A549 (cell line): ENCODE results near the gene FBXL7. TPM values are rescaled to one million over a fixed set of nuclear protein-coding genes. Genes with fewer than 3 reads are reported as not detected.

Source experiments
- ATAC-seq, 2 experiments: fragments of 200-7000 bp in 1 of 2; fragments of >200 bp in 1 of 2; cut with Nextera tagmentation in 1 of 2; cut with Tn5 transposase in 1 of 2; 3 replicates each; pipeline versions ENCODE4 v1.8.0 to v1.9.1; 2018 to 2020; ENCODE audit warnings: mild to moderate bottlenecking in 1 of 2, moderate library complexity in 1 of 2
- CTCF ChIA-PET: fragments of 300-600 bp; sonication (Branson Sonifier 250); formaldehyde crosslinking; extraction: SDS; loops from one replicate; lab custom pipeline; 2021; ENCODE audit warnings: antibody characterized with exemption, inconsistent platforms; lab: Yijun Ruan, JAX
- POLR2A ChIA-PET: fragments of 350-600 bp; formaldehyde crosslinking; extraction: SDS; loops from one replicate; lab custom pipeline; 2021; ENCODE audit warnings: antibody characterized with exemption, inconsistent platforms; lab: Yijun Ruan, JAX
- DNase-seq, 2 experiments: peaks; one replicate each; pipeline versions ENCODE4 v3.0.0 to v3.0.0-alpha.2; 2011 to 2016; ENCODE audit warnings: low read depth in 1 of 2, low spot score in 1 of 2
- FAIRE-seq: peaks from 2 replicates; lab custom pipeline; 2011; peaks lifted over from hg19 to GRCh38; lab: Jason Lieb, UNC
- H3K27ac ChIP-seq, 2 experiments: fragments of >200 bp; sonication (Bioruptor Twin); formaldehyde crosslinking; 3 replicates each; pipeline ENCODE4 v1.5.1; 2016 to 2017
- H3K4me1 ChIP-seq: fragments of >200 bp; sonication (Bioruptor Twin); formaldehyde crosslinking; 3 replicates; pipeline ENCODE4 v1.6.1; 2016
- H3K4me2 ChIP-seq: fragments of >200 bp; sonication (Bioruptor Twin); formaldehyde crosslinking; 3 replicates; pipeline ENCODE4 v1.6.1; 2016
- H3K4me3 ChIP-seq: fragments of >200 bp; sonication (Bioruptor Twin); formaldehyde crosslinking; 3 replicates; pipeline ENCODE4 v1.5.1; 2016
- H3K9me3 ChIP-seq: fragments of >200 bp; sonication (Bioruptor Twin); formaldehyde crosslinking; 3 replicates; pipeline ENCODE4 v1.6.1; 2016
- ATOH8 ChIP-seq: fragments of 250-450 bp; sonication (Bioruptor Pico); IDR thresholded peaks from 2 replicates; pipeline ENCODE4 v1.5.0; 2020; ENCODE audit warnings: low read depth, mild to moderate bottlenecking, moderate library complexity
- CBX2 ChIP-seq: fragments of 200-600 bp; sonication (generic); IDR thresholded peaks from 2 replicates; pipeline ENCODE4 v1.6.1; 2016; ENCODE audit warnings: low read depth, mild to moderate bottlenecking, borderline replicate concordance
- CHD4 ChIP-seq: fragments of 200-600 bp; sonication (generic); IDR thresholded peaks from 2 replicates; pipeline ENCODE4 v1.6.1; 2016; ENCODE audit warnings: antibody characterized with exemption, mild to moderate bottlenecking, borderline replicate concordance
- EHMT2 ChIP-seq: fragments of 200-600 bp; sonication (generic); IDR thresholded peaks from 2 replicates; pipeline ENCODE4 v1.6.1; 2016; ENCODE audit warnings: antibody characterized with exemption, low read depth, mild to moderate bottlenecking, moderate library complexity
- ESRRA ChIP-seq: fragments of 150-350 bp; IDR thresholded peaks from 2 replicates; pipeline ENCODE4 v1.6.1; 2014; ENCODE audit warnings: mild to moderate bottlenecking, low read length, borderline replicate concordance
- FOSB ChIP-seq: fragments of 250-450 bp; sonication (Bioruptor Pico); IDR thresholded peaks from 2 replicates; pipeline ENCODE4 v1.5.0; 2020; ENCODE audit warnings: mild to moderate bottlenecking, moderate library complexity
- GATA3 ChIP-seq: IDR thresholded peaks from 2 replicates; pipeline ENCODE4 v1.6.1; 2012; ENCODE audit warnings: borderline replicate concordance
- HES2 ChIP-seq: fragments of >200 bp; sonication (Bioruptor Twin); formaldehyde crosslinking; IDR thresholded peaks from 2 replicates; pipeline ENCODE4 v1.6.1; 2016
- HEYL ChIP-seq: fragments of 250-450 bp; sonication (Bioruptor Pico); IDR thresholded peaks from 2 replicates; pipeline ENCODE4 v1.8.0; 2021; ENCODE audit warnings: mild to moderate bottlenecking, moderate library complexity
- HOXA7 ChIP-seq: fragments of 250-450 bp; sonication (Bioruptor Pico); IDR thresholded peaks from 2 replicates; pipeline ENCODE4 v1.5.0; 2020; ENCODE audit warnings: mild to moderate bottlenecking, moderate library complexity
- HOXB5 ChIP-seq: fragments of 250-450 bp; sonication (Bioruptor Pico); IDR thresholded peaks from 2 replicates; pipeline ENCODE4 v1.5.0; 2020; ENCODE audit warnings: mild to moderate bottlenecking, moderate library complexity
- KDM1A ChIP-seq: fragments of 200-600 bp; sonication (generic); IDR thresholded peaks from 2 replicates; pipeline ENCODE4 v1.6.1; 2016; ENCODE audit warnings: low read depth, mild to moderate bottlenecking
- MAFK ChIP-seq: fragments of 450-650 bp; IDR thresholded peaks from 2 replicates; pipeline ENCODE4 v1.6.1; 2014; ENCODE audit not compliant: partially characterized antibody
- NR3C1 ChIP-seq: fragments of >200 bp; sonication (Bioruptor Twin); formaldehyde crosslinking; IDR thresholded peaks from 3 replicates; pipeline ENCODE4 v1.6.1; 2017
- PHF8 ChIP-seq: fragments of 200-600 bp; sonication (generic); IDR thresholded peaks from 2 replicates; pipeline ENCODE4 v1.6.1; 2016; ENCODE audit warnings: low read depth, mild to moderate bottlenecking, antibody characterized with exemption, moderate library complexity, borderline replicate concordance
- POLR2AphosphoS2 ChIP-seq: conservative IDR thresholded peaks from 2 replicates; pipeline ENCODE4 v1.6.1; 2012; ENCODE audit warnings: low read length, improper control_type of control experiment, inconsistent platforms
- RAD21 ChIP-seq, 2 experiments: fragments of >200 bp in 1 of 2; sonication (Bioruptor Twin) in 1 of 2; formaldehyde crosslinking in 1 of 2; IDR thresholded peaks in 1 of 2; conservative IDR thresholded peaks in 1 of 2; 2 replicates in 1 of 2; 3 replicates in 1 of 2; pipeline ENCODE4 v1.6.1; 2012 to 2018; ENCODE audit warnings: inconsistent platforms in 1 of 2
- RFX5 ChIP-seq: fragments of 450-650 bp; IDR thresholded peaks from 2 replicates; pipeline ENCODE4 v1.7.1; 2014; ENCODE audit warnings: antibody characterized with exemption, mild to moderate bottlenecking, moderate library complexity
- SMC3 ChIP-seq: fragments of >200 bp; sonication (Bioruptor Twin); formaldehyde crosslinking; IDR thresholded peaks from 3 replicates; pipeline ENCODE4 v1.6.1; 2018; ENCODE audit warnings: inconsistent platforms
- TFCP2L1 ChIP-seq: fragments of 250-450 bp; sonication (Bioruptor Pico); IDR thresholded peaks from 2 replicates; pipeline ENCODE4 v1.5.0; 2021; ENCODE audit warnings: mild to moderate bottlenecking
- TP53 ChIP-seq: fragments of 250-450 bp; sonication (Bioruptor Pico); IDR thresholded peaks from 2 replicates; pipeline ENCODE4 v1.5.0; 2021; ENCODE audit warnings: mild to moderate bottlenecking, moderate library complexity
- ZFP36 ChIP-seq: fragments of 450-650 bp; IDR thresholded peaks from 2 replicates; pipeline ENCODE4 v1.6.1; 2014; ENCODE audit warnings: borderline replicate concordance; ENCODE audit not compliant: partially characterized antibody
- WGBS: methylation state at CpG from one replicate; pipeline ENCODE4 v1.1.6; 2017; ENCODE audit errors: missing lambda C conversion rate; 5-methylcytosine and 5-hydroxymethylcytosine counted together
- polyA plus RNA-seq, 4 experiments: library from polyadenylated mRNA; depleted of rRNA in 3 of 4; stranded (reverse); fragments of >200 nt; fragmentation: RNase III in 1 of 4; extraction: RNeasy Plus Mini Kit Qiagen cat#74134 plus additional on column Dnase treatment in 1 of 4; gene quantifications; 2 replicates in 3 of 4; 3 replicates in 1 of 4; pipeline ENCODE4 v1.2.3, GENCODE V29; 2011 to 2017
- TF ChIP-seq, protein P1 (sequence below): fragments of 200-600 bp; sonication (generic); IDR thresholded peaks from 2 replicates; pipeline ENCODE4 v1.6.1; 2016; ENCODE audit warnings: antibody characterized with exemption, mild to moderate bottlenecking, moderate library complexity
- TF ChIP-seq, protein P2 (sequence below): fragments of 250-450 bp; sonication (Bioruptor Pico); IDR thresholded peaks from 2 replicates; pipeline ENCODE4 v1.5.0; 2021; ENCODE audit warnings: mild to moderate bottlenecking, moderate library complexity, borderline replicate concordance

Gene FBXL7
- polyA plus RNA-seq, 2 of the 4 experiments (the other 2 are of a cell fraction), result 0.90 to 1.7 TPM

GRCh38 chr5:15693933-15694332, 194.0 kb downstream of the FBXL7 start:
- Histone ChIP-seq H3K9me3 (no peaks in the 10 kb centered on the region), H3K4me3 (no peak overlapping the region), H3K4me2 (no peak overlapping the region), H3K27ac (no peak overlapping the region), H3K4me1 (no peaks in the 10 kb centered on the region)
- FAIRE-seq, result no peak
- CTCF ChIA-PET, result no interaction called here
- no peak for DNase-seq
- POLR2A ChIA-PET, result no interaction called here
- 38% methylated on average over 6 of the region's 6 CpGs for whole genome bisulfite sequencing
- no peak for ATAC-seq
- TF ChIP-seq MAFK (no peak), EHMT2 (no peak), SMC3 (no peak), NR3C1 (no peak), KDM1A (no peak), TP53 (CRISPR knock-in tag) (no peak), CHD4 (no peak), HOXA7 (CRISPR knock-in tag) (no peak), RAD21 (conservative IDR thresholded peaks at IDR 0.05 in 1 of 2, IDR thresholded peaks at IDR 0.05 in 1 of 2) (no peak), HES2 (no peak), ATOH8 (CRISPR knock-in tag) (no peak), ESRRA (no peak), TFCP2L1 (CRISPR knock-in tag) (no peak), CBX2 (no peak), HEYL (CRISPR knock-in tag) (no peak)
- TF ChIP-seq, protein P1, sequence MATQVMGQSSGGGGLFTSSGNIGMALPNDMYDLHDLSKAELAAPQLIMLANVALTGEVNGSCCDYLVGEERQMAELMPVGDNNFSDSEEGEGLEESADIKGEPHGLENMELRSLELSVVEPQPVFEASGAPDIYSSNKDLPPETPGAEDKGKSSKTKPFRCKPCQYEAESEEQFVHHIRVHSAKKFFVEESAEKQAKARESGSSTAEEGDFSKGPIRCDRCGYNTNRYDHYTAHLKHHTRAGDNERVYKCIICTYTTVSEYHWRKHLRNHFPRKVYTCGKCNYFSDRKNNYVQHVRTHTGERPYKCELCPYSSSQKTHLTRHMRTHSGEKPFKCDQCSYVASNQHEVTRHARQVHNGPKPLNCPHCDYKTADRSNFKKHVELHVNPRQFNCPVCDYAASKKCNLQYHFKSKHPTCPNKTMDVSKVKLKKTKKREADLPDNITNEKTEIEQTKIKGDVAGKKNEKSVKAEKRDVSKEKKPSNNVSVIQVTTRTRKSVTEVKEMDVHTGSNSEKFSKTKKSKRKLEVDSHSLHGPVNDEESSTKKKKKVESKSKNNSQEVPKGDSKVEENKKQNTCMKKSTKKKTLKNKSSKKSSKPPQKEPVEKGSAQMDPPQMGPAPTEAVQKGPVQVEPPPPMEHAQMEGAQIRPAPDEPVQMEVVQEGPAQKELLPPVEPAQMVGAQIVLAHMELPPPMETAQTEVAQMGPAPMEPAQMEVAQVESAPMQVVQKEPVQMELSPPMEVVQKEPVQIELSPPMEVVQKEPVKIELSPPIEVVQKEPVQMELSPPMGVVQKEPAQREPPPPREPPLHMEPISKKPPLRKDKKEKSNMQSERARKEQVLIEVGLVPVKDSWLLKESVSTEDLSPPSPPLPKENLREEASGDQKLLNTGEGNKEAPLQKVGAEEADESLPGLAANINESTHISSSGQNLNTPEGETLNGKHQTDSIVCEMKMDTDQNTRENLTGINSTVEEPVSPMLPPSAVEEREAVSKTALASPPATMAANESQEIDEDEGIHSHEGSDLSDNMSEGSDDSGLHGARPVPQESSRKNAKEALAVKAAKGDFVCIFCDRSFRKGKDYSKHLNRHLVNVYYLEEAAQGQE, result no peak
- TF ChIP-seq, protein P2, sequence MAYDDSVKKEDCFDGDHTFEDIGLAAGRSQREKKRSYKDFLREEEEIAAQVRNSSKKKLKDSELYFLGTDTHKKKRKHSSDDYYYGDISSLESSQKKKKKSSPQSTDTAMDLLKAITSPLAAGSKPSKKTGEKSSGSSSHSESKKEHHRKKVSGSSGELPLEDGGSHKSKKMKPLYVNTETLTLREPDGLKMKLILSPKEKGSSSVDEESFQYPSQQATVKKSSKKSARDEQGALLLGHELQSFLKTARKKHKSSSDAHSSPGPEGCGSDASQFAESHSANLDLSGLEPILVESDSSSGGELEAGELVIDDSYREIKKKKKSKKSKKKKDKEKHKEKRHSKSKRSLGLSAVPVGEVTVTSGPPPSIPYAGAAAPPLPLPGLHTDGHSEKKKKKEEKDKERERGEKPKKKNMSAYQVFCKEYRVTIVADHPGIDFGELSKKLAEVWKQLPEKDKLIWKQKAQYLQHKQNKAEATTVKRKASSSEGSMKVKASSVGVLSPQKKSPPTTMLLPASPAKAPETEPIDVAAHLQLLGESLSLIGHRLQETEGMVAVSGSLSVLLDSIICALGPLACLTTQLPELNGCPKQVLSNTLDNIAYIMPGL (CRISPR knock-in tag), result no peak

DNA sequence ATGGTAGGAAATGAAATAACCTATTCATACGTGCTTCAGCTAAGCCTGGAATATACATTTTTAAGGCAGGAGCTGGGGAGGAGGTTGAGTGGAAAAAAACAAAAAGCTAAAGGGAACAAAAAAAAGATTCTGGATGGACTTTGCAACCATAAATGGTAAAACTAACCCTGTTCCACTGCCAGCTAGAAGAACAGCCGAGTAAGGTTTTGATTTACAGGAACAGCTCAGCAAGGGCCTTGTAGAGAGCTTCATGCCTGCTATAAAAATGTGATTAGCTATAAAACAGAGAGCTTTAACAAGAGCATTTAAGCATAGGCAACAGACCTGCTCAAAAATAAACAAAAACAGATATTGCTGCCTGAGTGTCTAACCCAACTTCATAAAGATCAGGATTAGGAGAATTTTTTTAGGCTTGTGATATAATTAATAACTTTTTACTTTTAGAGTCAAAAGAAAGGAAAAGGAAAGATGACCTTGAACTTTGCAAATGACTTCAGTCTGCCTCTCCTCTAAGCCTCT, 194.8 kb downstream of the FBXL7 start:
- DNase-seq, result no peak
- Histone ChIP-seq H3K27ac (no peak overlapping the region), H3K4me1 (no peaks in the 10 kb centered on the region), H3K9me3 (no peaks in the 10 kb centered on the region), H3K4me3 (no peak overlapping the region), H3K4me2 (no peak overlapping the region)
- 23% methylated on average over 2 of the region's 2 CpGs for WGBS
- POLR2A ChIA-PET, result no interaction called here
- no peak for ATAC-seq
- CTCF ChIA-PET, result no interaction called here
- no peak for FAIRE-seq
- TF ChIP-seq FOSB (CRISPR knock-in tag), result no peak
- no peak for TF ChIP-seq CBX2
- no peak for TF ChIP-seq RFX5
- no peak for TF ChIP-seq HOXB5 (CRISPR knock-in tag)
- no peak for TF ChIP-seq MAFK
- TF ChIP-seq ATOH8 (CRISPR knock-in tag), result no peak
- TF ChIP-seq GATA3, result no peak
- no peak for TF ChIP-seq POLR2AphosphoS2
- TF ChIP-seq, protein P1, result no peak
- no peak for TF ChIP-seq HOXA7 (CRISPR knock-in tag)
- TF ChIP-seq ZFP36, result no peak
- no peak for TF ChIP-seq CHD4
- TF ChIP-seq PHF8, result no peak
